Thoracic aorta (tissue), 2 donors: Measurements from ENCODE around the gene CCR5. TPM values are rescaled to one million over a fixed set of nuclear protein-coding genes. Genes with fewer than 3 reads are reported as not detected.

ENCODE experiments used
- ATAC-seq: fragments of 150-250 bp; one replicate; pipeline ENCODE4 v1.8.0; 2017; ENCODE audit warnings: low read depth; ENCODE audit not compliant: insufficient number of reproducible peaks, low FRiP score
- DNase-seq: peaks from one replicate; pipeline ENCODE4 v3.0.0-alpha.2; 2020; ENCODE audit warnings: low spot score
- H3K27ac ChIP-seq, 2 donors: fragments of 200-600 bp; sonication (generic); 1 replicate in 1 of 2; 2 replicates in 1 of 2; pipeline ENCODE4 v1.5.1; 2016; ENCODE audit warnings: mild to moderate bottlenecking in 2 of 2, moderate library complexity in 2 of 2
- H3K27me3 ChIP-seq: fragments of 200-600 bp; sonication (generic); replicated peaks from 2 replicates; pipeline ENCODE4 v1.6.0; 2016; ENCODE audit warnings: mild to moderate bottlenecking; ENCODE audit not compliant: insufficient read depth
- H3K36me3 ChIP-seq: fragments of 200-600 bp; sonication (generic); one replicate; pipeline ENCODE4 v1.5.1; 2016
- H3K4me1 ChIP-seq, 2 donors: fragments of 200-600 bp; sonication (generic); 1 replicate in 1 of 2; 2 replicates in 1 of 2; pipeline versions ENCODE4 v1.5.1 to v1.6.0; 2016; ENCODE audit warnings: low read depth in 2 of 2, mild to moderate bottlenecking in 1 of 2; ENCODE audit not compliant: control insufficient read depth in 1 of 2
- H3K4me3 ChIP-seq: fragments of 200-600 bp; sonication (generic); 2 replicates; pipeline ENCODE4 v1.5.1; 2016; ENCODE audit warnings: mild to moderate bottlenecking
- H3K9me3 ChIP-seq: fragments of 200-600 bp; sonication (generic); 2 replicates; pipeline ENCODE4 v1.5.1; 2016
- total RNA-seq, 2 donors: library from RNA; depleted of rRNA; stranded (reverse); fragments of >200 nt; gene quantifications; one replicate each; pipeline versions ENCODE4 v1.1.0 to v1.2.3, GENCODE V29; 2016
- TF ChIP-seq, protein P1 (sequence below): fragments of 200-600 bp; sonication (generic); IDR thresholded peaks from one replicate; pipeline ENCODE4 v1.5.1; 2019; ENCODE audit warnings: antibody characterized with exemption

Gene CCR5
- total RNA-seq, 2 donors from 2014 or later = 0.95 to 3.6 TPM

DNA sequence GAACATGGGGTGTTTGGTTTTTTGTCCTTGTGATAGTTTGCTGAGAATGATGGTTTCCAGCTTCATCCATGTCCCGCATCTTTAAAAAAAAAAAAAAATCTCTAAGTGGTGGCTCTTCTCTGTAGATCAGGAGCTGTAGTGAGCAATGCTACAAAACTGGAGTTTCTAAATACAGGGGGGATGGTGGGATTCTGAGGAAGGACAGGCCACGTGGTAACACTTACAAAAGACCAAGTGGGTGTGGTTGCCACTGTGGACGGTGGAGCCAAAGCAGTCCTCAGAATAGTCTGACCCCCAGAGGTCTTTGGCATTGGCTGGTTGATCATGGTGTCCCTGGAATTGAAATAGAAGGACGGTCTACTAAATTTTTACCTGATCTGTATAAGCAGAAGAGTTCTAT is 44.0 kb downstream of the CCR5 start:
- TF ChIP-seq, protein P1, sequence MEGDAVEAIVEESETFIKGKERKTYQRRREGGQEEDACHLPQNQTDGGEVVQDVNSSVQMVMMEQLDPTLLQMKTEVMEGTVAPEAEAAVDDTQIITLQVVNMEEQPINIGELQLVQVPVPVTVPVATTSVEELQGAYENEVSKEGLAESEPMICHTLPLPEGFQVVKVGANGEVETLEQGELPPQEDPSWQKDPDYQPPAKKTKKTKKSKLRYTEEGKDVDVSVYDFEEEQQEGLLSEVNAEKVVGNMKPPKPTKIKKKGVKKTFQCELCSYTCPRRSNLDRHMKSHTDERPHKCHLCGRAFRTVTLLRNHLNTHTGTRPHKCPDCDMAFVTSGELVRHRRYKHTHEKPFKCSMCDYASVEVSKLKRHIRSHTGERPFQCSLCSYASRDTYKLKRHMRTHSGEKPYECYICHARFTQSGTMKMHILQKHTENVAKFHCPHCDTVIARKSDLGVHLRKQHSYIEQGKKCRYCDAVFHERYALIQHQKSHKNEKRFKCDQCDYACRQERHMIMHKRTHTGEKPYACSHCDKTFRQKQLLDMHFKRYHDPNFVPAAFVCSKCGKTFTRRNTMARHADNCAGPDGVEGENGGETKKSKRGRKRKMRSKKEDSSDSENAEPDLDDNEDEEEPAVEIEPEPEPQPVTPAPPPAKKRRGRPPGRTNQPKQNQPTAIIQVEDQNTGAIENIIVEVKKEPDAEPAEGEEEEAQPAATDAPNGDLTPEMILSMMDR = no peak

DNA sequence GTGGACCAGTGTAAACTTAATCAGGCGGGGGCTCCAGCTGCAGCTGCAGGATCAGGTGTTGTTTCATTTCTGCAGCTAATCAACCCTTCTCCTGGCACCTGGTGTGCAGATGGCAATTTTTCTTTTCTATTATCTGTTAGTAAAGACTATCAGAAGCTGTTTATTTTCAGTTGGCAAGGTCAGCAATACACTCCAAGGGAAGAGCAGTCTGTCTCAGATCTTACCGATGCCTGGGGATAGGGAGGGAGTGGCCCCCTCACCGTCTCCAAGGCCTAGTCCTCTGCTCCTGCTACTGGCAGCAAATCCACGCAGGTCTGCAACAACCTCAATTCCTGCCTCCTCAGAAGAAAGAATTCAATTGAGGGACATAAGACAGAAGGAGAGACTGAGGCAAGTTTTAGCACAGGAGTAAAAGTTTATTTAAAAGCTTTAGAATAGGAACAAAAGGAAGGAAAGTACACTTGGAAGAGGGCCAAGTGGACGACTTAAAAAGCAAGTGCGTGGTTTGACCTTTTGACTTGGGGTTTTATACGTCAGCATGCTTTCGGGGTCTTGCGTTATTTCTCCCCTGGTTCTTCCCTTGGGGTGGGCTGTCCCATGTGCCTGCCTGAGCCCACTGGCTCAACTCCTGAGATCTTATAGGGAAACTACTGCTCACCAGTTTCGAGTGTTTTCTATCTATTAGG is 45.5 kb downstream of the CCR5 start:
- peaks cover 0 to 7% of the 10 kb centered on the region in 2 donors for H3K4me1 ChIP-seq

More for the DNA sequence above, 44.0 kb downstream of the CCR5 start:
- Histone ChIP-seq H3K27me3 (no peaks in the 10 kb centered on the region), H3K36me3 (no peaks in the 10 kb centered on the region), H3K4me1 (peaks cover 0 to 7% of the 10 kb centered on the region in 2 donors), H3K9me3 (no peaks in the 10 kb centered on the region), H3K4me3 (no peak overlapping the region), H3K27ac (no peak overlapping the region)
- ATAC-seq (no peak), DNase-seq (no peak)

DNA sequence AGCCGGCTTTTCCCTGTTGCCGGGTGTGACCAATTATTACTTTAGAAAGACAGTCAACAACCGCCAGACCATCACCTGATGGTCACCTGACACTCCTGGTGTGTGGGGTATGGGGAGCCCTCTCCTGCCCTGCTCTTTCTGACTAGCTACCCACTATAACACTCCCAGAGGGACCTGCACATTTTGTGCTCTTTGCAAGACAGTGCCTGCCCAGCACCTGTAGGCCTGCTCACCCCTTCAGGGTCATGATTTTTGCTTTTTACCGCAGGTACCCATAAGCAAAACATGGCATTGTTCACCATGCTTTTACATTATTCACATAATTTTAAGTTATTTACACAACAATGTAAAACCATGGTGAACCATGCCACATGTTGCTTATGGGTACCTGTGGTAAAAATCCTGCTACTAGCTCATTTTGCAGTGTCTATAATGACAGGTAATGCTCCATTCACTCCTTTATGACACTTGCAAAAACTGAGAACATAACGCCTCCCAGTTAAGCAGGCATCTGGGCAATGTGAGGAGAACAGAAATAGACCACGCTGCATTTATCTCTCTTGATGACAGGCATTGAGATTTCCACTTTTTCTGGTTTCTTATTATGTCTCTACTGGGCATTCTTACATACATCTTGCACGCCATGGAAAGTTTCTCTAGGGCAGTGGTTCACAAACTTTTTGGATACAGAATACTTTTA is 46.2 kb downstream of the CCR5 start:
- no peaks in the 10 kb centered on the region for H3K36me3 ChIP-seq
- ATAC-seq (no peak), DNase-seq (no peak)
- no peak overlapping the region for H3K27ac ChIP-seq
- no peaks in the 10 kb centered on the region for H3K27me3 ChIP-seq
- peaks cover 0 to 7% of the 10 kb centered on the region in 2 donors for H3K4me1 ChIP-seq
- TF ChIP-seq, protein P1 = no peak
- H3K4me3 ChIP-seq = no peak overlapping the region
- H3K9me3 ChIP-seq = no peaks in the 10 kb centered on the region

More for the DNA sequence above, 45.5 kb downstream of the CCR5 start:
- no peak overlapping the region for H3K4me3 ChIP-seq
- H3K9me3 ChIP-seq = no peaks in the 10 kb centered on the region
- H3K27ac ChIP-seq = no peak overlapping the region
- TF ChIP-seq, protein P1 = no peak
- no peak for ATAC-seq
- DNase-seq = no peak
- H3K27me3 ChIP-seq = no peaks in the 10 kb centered on the region
- H3K36me3 ChIP-seq = no peaks in the 10 kb centered on the region

DNA sequence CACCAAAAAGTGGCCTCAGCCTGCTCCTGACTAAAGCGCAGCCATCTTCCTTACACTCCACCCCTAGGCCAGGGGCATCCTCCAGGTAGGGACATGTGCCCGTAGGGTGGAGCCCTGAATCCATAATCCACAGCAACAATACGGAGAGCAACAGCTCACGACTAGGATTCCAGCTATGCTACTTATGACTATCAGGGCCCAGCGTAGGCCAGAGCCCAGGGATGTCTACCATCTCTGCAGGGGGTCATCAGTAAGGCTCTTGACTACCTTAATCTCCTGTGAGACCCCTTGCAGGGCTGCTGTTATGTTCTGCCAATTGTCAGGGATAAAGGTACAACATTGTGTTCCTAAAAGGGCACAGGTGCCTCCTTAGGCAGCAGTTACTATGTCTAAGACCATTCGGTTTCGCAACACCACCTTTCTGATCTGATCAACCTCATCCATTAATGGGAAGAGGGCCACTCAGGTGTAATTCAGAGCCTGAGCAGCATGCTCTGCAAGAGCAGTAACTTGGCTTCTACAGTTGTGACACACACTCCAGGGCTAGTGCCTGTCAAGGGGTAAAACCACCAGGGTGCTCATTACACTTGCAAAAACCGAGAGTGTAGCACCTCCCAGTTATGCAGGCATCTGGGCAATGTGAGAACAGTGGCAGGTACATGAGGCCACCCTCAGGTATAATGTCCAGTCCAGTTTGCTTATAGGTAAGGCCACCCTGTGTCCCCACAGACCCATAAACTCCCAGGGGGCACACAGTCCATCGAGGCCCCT is 47.3 kb downstream of the CCR5 start:
- no peak for ATAC-seq
- H3K9me3 ChIP-seq = no peaks in the 10 kb centered on the region
- H3K27me3 ChIP-seq = no peaks in the 10 kb centered on the region

More for the DNA sequence above, 47.3 kb downstream of the CCR5 start:
- DNase-seq = no peak
- Histone ChIP-seq H3K36me3 (no peaks in the 10 kb centered on the region), H3K27ac (no peak overlapping the region), H3K4me3 (no peak overlapping the region), H3K4me1 (peaks cover 0 to under 1% of the 10 kb centered on the region in 2 donors)
- TF ChIP-seq, protein P1 = no peak
